IMR-90 (cell line): Measurements from ENCODE around the gene STIM1. TPM values are rescaled to one million over a fixed set of nuclear protein-coding genes. Genes with fewer than 3 reads are reported as not detected.

Experiments used
- ATAC-seq: fragments of 200-7000 bp; cut with Tn5 transposase; 2 replicates; pipeline ENCODE4 v1.9.1; 2020; ENCODE audit warnings: low read depth, mild to moderate bottlenecking, moderate library complexity
- BruUV-seq: library from RNA; stranded (reverse); fragments of 400-500 nt; replicated peaks from 2 replicates; lab custom pipeline; 2021; lab: Mats Ljungman, UMichigan
- CTCF ChIA-PET: fragments of 300-600 bp; formaldehyde crosslinking; extraction: SDS; loops from one replicate; lab custom pipeline; 2021; ENCODE audit warnings: antibody characterized with exemption; lab: Yijun Ruan, JAX
- POLR2A ChIA-PET: fragments of 300-600 bp; sonication (Branson Sonifier 250); formaldehyde crosslinking; loops from one replicate; lab custom pipeline; 2022; ENCODE audit warnings: antibody characterized with exemption; ENCODE audit not compliant: unreplicated experiment; lab: Charles Lee
- DNase-seq: peaks from one replicate; pipeline ENCODE4 v3.0.0; 2013
- H2AFZ ChIP-seq: replicated peaks from 2 replicates; pipeline ENCODE3; 2013; ENCODE audit warnings: low read length, mild to moderate bottlenecking; ENCODE audit not compliant: poor library complexity
- H2AK5ac ChIP-seq: 2 replicates; pipeline ENCODE4 v1.6.1; 2013; ENCODE audit warnings: low read depth, low read length, inconsistent platforms
- H2AK9ac ChIP-seq: replicated peaks from 2 replicates; pipeline ENCODE3; 2013; ENCODE audit warnings: mild to moderate bottlenecking, low read depth, low read length, moderate library complexity; ENCODE audit not compliant: poor library complexity
- H2BK120ac ChIP-seq: 2 replicates; pipeline ENCODE4 v1.6.1; 2013; ENCODE audit warnings: low read depth, low read length, inconsistent platforms
- H2BK15ac ChIP-seq: 3 replicates; pipeline ENCODE4 v1.6.1; 2013; ENCODE audit warnings: low read depth, low read length, inconsistent platforms
- H2BK20ac ChIP-seq: 2 replicates; pipeline ENCODE4 v1.6.1; 2013; ENCODE audit warnings: low read depth, mild to moderate bottlenecking, inconsistent platforms, low read length, moderate library complexity
- H2BK5ac ChIP-seq: 2 replicates; pipeline ENCODE4 v1.6.1; 2013; ENCODE audit warnings: mild to moderate bottlenecking, low read depth, low read length, inconsistent platforms; ENCODE audit not compliant: poor library complexity, severe bottlenecking
- H3K14ac ChIP-seq: replicated peaks from 2 replicates; pipeline ENCODE4 v1.6.1; 2013; ENCODE audit warnings: low read depth, low read length, inconsistent platforms
- H3K18ac ChIP-seq: 2 replicates; pipeline ENCODE4 v1.6.1; 2013; ENCODE audit warnings: low read depth, low read length, control low read depth
- H3K23ac ChIP-seq: 2 replicates; pipeline ENCODE4 v1.6.1; 2013; ENCODE audit warnings: low read depth, low read length, inconsistent platforms
- H3K27ac ChIP-seq: 2 replicates; pipeline ENCODE4 v1.5.1; 2013; ENCODE audit warnings: mild to moderate bottlenecking, control low read depth, low read length; ENCODE audit not compliant: insufficient read depth
- H3K27me3 ChIP-seq: 2 replicates; pipeline ENCODE4 v1.6.1; 2013; ENCODE audit warnings: low read length; ENCODE audit not compliant: control insufficient read depth, insufficient read depth
- H3K36me3 ChIP-seq: 2 replicates; pipeline ENCODE4 v1.6.1; 2013; ENCODE audit warnings: low read length, mixed read lengths; ENCODE audit not compliant: control insufficient read depth, insufficient read depth
- H3K4ac ChIP-seq: 2 replicates; pipeline ENCODE4 v1.6.1; 2013; ENCODE audit warnings: low read depth, low read length, inconsistent platforms
- H3K4me1 ChIP-seq: 2 replicates; pipeline ENCODE4 v1.6.1; 2013; ENCODE audit warnings: low read length, mixed read lengths; ENCODE audit not compliant: control insufficient read depth, insufficient read depth
- H3K4me2 ChIP-seq: 2 replicates; pipeline ENCODE4 v1.6.1; 2013; ENCODE audit warnings: low read depth, mild to moderate bottlenecking, control low read depth, low read length, moderate library complexity
- H3K4me3 ChIP-seq: 2 replicates; pipeline ENCODE4 v1.5.1; 2013; ENCODE audit warnings: low read depth, mild to moderate bottlenecking, control low read depth, low read length, moderate library complexity; ENCODE audit not compliant: insufficient read depth
- H3K56ac ChIP-seq: 2 replicates; pipeline ENCODE4 v1.6.1; 2013; ENCODE audit warnings: low read length, inconsistent platforms; ENCODE audit not compliant: insufficient read depth; ENCODE audit errors: extremely low read depth
- H3K79me1 ChIP-seq, 2 experiments: 2 replicates each; pipeline ENCODE4 v1.6.1; 2013; ENCODE audit warnings: low read length in 2 of 2, inconsistent platforms in 1 of 2, low read depth in 1 of 2
- H3K9ac ChIP-seq: 2 replicates; pipeline ENCODE4 v1.6.1; 2013; ENCODE audit warnings: low read depth, low read length, control low read depth
- H3K9me1 ChIP-seq: 2 replicates; pipeline ENCODE4 v1.6.1; 2013; ENCODE audit warnings: low read length, inconsistent platforms; ENCODE audit not compliant: insufficient read depth
- H3K9me3 ChIP-seq: 2 replicates; pipeline ENCODE4 v1.6.1; 2013; ENCODE audit warnings: low read length; ENCODE audit not compliant: control insufficient read depth, insufficient read depth
- H4K20me1 ChIP-seq: 2 replicates; pipeline ENCODE4 v1.6.1; 2013; ENCODE audit warnings: low read length, inconsistent platforms; ENCODE audit not compliant: insufficient read depth
- H4K5ac ChIP-seq: 2 replicates; pipeline ENCODE4 v1.6.1; 2013; ENCODE audit warnings: mild to moderate bottlenecking, low read depth, low read length, control low read depth
- H4K8ac ChIP-seq, 2 experiments: 2 replicates each; pipeline ENCODE4 v1.6.1; 2013; ENCODE audit warnings: low read depth in 2 of 2, low read length in 2 of 2, control low read depth in 1 of 2, inconsistent platforms in 1 of 2
- H4K91ac ChIP-seq: 2 replicates; pipeline ENCODE4 v1.6.1; 2013; ENCODE audit warnings: low read depth, low read length, inconsistent platforms; ENCODE audit not compliant: insufficient read depth
- CEBPB ChIP-seq: IDR thresholded peaks from 2 replicates; pipeline ENCODE4 v1.6.1; 2012; ENCODE audit warnings: low read depth, low read length, improper control_type of control experiment
- CHD1 ChIP-seq: IDR thresholded peaks from 2 replicates; pipeline ENCODE4 v1.6.1; 2012; ENCODE audit warnings: low read depth, low read length, improper control_type of control experiment
- FOS ChIP-seq: fragments of 150-350 bp; IDR thresholded peaks from 2 replicates; pipeline ENCODE4 v1.6.1; 2016; ENCODE audit warnings: low read depth, low read length
- MAFK ChIP-seq: IDR thresholded peaks from 2 replicates; pipeline ENCODE4 v1.6.1; 2012; ENCODE audit warnings: low read depth, low read length, improper control_type of control experiment
- MAZ ChIP-seq: IDR thresholded peaks from 2 replicates; pipeline ENCODE4 v1.6.1; 2012; ENCODE audit warnings: low read depth, mild to moderate bottlenecking, low read length, improper control_type of control experiment, moderate library complexity, borderline replicate concordance
- NFE2L2 ChIP-seq: fragments of 150-350 bp; IDR thresholded peaks from 2 replicates; pipeline ENCODE4 v1.6.1; 2016; ENCODE audit warnings: low read depth, mild to moderate bottlenecking, low read length
- POLR2A ChIP-seq: IDR thresholded peaks from 2 replicates; pipeline ENCODE4 v1.6.1; 2012; ENCODE audit warnings: mild to moderate bottlenecking, low read depth, low read length
- RAD21 ChIP-seq: IDR thresholded peaks from 2 replicates; pipeline ENCODE4 v1.6.1; 2012; ENCODE audit warnings: low read length, improper control_type of control experiment
- RCOR1 ChIP-seq: IDR thresholded peaks from 2 replicates; pipeline ENCODE4 v1.6.1; 2012; ENCODE audit warnings: mild to moderate bottlenecking, low read length, improper control_type of control experiment; ENCODE audit not compliant: insufficient replicate concordance
- RFX5 ChIP-seq: IDR thresholded peaks from 2 replicates; pipeline ENCODE4 v1.8.0; 2012; ENCODE audit warnings: low read depth, mild to moderate bottlenecking, low read length, moderate library complexity
- SMC3 ChIP-seq: fragments of 150-350 bp; IDR thresholded peaks from 2 replicates; pipeline ENCODE4 v1.6.1; 2016; ENCODE audit warnings: low read depth, mild to moderate bottlenecking, antibody characterized with exemption, low read length, moderate library complexity
- WGBS, 2 experiments: methylation state at CpG; one replicate each; pipeline versions ENCODE4 v1.1.5 to v1.1.7; 2013; ENCODE audit warnings: missing lambda C conversion rate in 2 of 2; ENCODE audit not compliant: insufficient read length in 1 of 2; ENCODE audit errors: extremely low coverage in 2 of 2; 5-methylcytosine and 5-hydroxymethylcytosine counted together
- dilution Hi-C: fragments of 300-500 bp; cut with HindIII; formaldehyde crosslinking; loops from one replicate; pipeline ENCODE4 v1.14.3; 2018; ENCODE audit warnings: low sequenced_read_pairs; ENCODE audit not compliant: unreplicated experiment
- in situ Hi-C: fragments of 300-500 bp; cut with MboI; formaldehyde crosslinking; loops from 3 replicates; pipeline ENCODE4 v1.14.3; 2019; ENCODE audit warnings: low sequenced_read_pairs, inconsistent platforms, mixed read lengths
- intact Hi-C: fragments of 100-400 bp; cut with micrococcal nuclease; formaldehyde crosslinking; loops from 2 replicates; pipeline ENCODE4 v1.10.0; 2022
- polyA plus RNA-seq, 3 experiments: library from polyadenylated mRNA; depleted of rRNA; stranded (reverse); fragments of >200 nt; gene quantifications; 2 replicates each; pipeline ENCODE4 v1.2.3, GENCODE V29; 2012; ENCODE audit warnings: low replicate concordance in 1 of 3
- total RNA-seq: library from RNA; depleted of rRNA; stranded (reverse); fragments of >200 nt; gene quantifications from 2 replicates; pipeline ENCODE4 v1.2.3, GENCODE V29; 2012
- TF ChIP-seq, protein P1 (sequence below): conservative IDR thresholded peaks from 2 replicates; pipeline ENCODE4 v1.5.1; 2012; ENCODE audit warnings: mild to moderate bottlenecking, low read depth, low read length, improper control_type of control experiment
- TF ChIP-seq, protein P2 (sequence below): fragments of 150-350 bp; IDR thresholded peaks from 2 replicates; pipeline ENCODE4 v1.6.1; 2017; ENCODE audit warnings: mild to moderate bottlenecking, antibody characterized with exemption, low read length, low read depth
- TF ChIP-seq, protein P3 (sequence below): fragments of 150-350 bp; IDR thresholded peaks from 2 replicates; pipeline ENCODE4 v1.6.1; 2016; ENCODE audit warnings: low read depth, mild to moderate bottlenecking, low read length, moderate library complexity, borderline replicate concordance

Gene STIM1
- total and polyA plus RNA-seq, 2 of the 4 experiments (the other 2 are of a cell fraction) = 17.9 to 23.0 TPM

DNA sequence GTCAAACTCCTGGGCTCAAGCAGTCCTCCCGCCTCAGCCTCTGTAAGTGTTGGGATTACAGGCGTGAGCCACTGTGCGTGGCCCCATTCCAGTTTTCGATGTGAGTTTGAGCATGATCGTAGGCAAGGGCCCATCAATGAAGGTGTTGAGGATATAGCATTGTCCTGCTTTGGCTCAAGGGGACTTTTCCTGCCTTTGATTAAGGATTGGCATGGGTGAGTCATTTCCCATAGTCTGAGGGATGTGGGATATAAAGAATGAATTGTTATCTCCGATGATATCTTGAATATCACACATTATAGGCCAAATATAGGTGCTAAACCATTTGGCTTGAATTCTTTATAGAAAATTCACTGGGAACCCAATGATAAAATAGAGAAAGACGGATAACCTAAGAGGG is 30.4 kb downstream of the STIM1 start:
- H3K4me1 ChIP-seq = no peaks in the 10 kb centered on the region
- H3K9ac ChIP-seq = no peak overlapping the region
- ATAC-seq = no peak
- H4K20me1 ChIP-seq = no peaks in the 10 kb centered on the region
- no peaks in the 10 kb centered on the region for H3K9me3 ChIP-seq
- no peak overlapping the region for H3K4me3 ChIP-seq
- no peaks in the 10 kb centered on the region for H3K27me3 ChIP-seq
- peaks cover 14 to 28% of the 10 kb centered on the region in 2 experiments for H3K79me1 ChIP-seq
- H3K18ac ChIP-seq = no peak overlapping the region
- no peak overlapping the region for H3K56ac ChIP-seq
- H3K4me2 ChIP-seq = no peak overlapping the region
- no peak overlapping the region for H2BK15ac ChIP-seq
- no peak overlapping the region for H4K91ac ChIP-seq
- dilution Hi-C loops = no loop called here
- intact Hi-C loops = loop anchor here (2.0 kb wide), 1 partner anchor 19 kb away; no protein-coding TSS in a partner anchor
- no peak overlapping the region for H3K27ac ChIP-seq
- no peak overlapping the region for H3K14ac ChIP-seq
- in situ Hi-C loops = no loop called here
- POLR2A ChIA-PET = no interaction called here
- no peaks in the 10 kb centered on the region; the same call in 1 of the 2 replicates for H3K9me1 ChIP-seq
- H2AK5ac ChIP-seq = no peak overlapping the region
- no peak overlapping the region for H2BK5ac ChIP-seq
- BruUV-seq = no TSS peak
- TF ChIP-seq CHD1 = no peak
- TF ChIP-seq FOS = no peak
- TF ChIP-seq RCOR1 = no peak
- TF ChIP-seq SMC3 = no peak
- TF ChIP-seq RAD21 = no peak
- TF ChIP-seq, protein P1, sequence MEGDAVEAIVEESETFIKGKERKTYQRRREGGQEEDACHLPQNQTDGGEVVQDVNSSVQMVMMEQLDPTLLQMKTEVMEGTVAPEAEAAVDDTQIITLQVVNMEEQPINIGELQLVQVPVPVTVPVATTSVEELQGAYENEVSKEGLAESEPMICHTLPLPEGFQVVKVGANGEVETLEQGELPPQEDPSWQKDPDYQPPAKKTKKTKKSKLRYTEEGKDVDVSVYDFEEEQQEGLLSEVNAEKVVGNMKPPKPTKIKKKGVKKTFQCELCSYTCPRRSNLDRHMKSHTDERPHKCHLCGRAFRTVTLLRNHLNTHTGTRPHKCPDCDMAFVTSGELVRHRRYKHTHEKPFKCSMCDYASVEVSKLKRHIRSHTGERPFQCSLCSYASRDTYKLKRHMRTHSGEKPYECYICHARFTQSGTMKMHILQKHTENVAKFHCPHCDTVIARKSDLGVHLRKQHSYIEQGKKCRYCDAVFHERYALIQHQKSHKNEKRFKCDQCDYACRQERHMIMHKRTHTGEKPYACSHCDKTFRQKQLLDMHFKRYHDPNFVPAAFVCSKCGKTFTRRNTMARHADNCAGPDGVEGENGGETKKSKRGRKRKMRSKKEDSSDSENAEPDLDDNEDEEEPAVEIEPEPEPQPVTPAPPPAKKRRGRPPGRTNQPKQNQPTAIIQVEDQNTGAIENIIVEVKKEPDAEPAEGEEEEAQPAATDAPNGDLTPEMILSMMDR = no peak
- TF ChIP-seq NFE2L2 = no peak
- TF ChIP-seq, protein P2, sequence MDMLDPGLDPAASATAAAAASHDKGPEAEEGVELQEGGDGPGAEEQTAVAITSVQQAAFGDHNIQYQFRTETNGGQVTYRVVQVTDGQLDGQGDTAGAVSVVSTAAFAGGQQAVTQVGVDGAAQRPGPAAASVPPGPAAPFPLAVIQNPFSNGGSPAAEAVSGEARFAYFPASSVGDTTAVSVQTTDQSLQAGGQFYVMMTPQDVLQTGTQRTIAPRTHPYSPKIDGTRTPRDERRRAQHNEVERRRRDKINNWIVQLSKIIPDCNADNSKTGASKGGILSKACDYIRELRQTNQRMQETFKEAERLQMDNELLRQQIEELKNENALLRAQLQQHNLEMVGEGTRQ = no peak
- TF ChIP-seq, protein P3, sequence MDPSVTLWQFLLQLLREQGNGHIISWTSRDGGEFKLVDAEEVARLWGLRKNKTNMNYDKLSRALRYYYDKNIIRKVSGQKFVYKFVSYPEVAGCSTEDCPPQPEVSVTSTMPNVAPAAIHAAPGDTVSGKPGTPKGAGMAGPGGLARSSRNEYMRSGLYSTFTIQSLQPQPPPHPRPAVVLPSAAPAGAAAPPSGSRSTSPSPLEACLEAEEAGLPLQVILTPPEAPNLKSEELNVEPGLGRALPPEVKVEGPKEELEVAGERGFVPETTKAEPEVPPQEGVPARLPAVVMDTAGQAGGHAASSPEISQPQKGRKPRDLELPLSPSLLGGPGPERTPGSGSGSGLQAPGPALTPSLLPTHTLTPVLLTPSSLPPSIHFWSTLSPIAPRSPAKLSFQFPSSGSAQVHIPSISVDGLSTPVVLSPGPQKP = no peak
- TF ChIP-seq POLR2A = no peak
- no peak for TF ChIP-seq MAFK
- no peak for TF ChIP-seq MAZ
- no peak for TF ChIP-seq CEBPB
- TF ChIP-seq RFX5 = no peak
- no peak overlapping the region for H3K4ac ChIP-seq
- no peak overlapping the region for H2BK20ac ChIP-seq
- no peak overlapping the region for H2AFZ ChIP-seq
- no peak overlapping the region for H2BK120ac ChIP-seq
- no peak overlapping the region for H4K8ac ChIP-seq
- no peak overlapping the region for H4K5ac ChIP-seq
- H3K36me3 ChIP-seq = no peaks in the 10 kb centered on the region
- no CpG with 5 or more reads among the region's 7 CpGs for WGBS, 2 experiments
- CTCF ChIA-PET = no interaction called here
- H2AK9ac ChIP-seq = no peak overlapping the region
- H3K23ac ChIP-seq = no peak overlapping the region
- DNase-seq = no peak
